Urothelium cell line (cell line): ENCODE measurements around the gene SLC2A4RG.
A peak's percentile ranks its signal among the peaks of the same experiment; 100 is the strongest.

ENCODE experiments used
- DNase-seq: peaks from one replicate; pipeline ENCODE4 v3.0.0; 2011; ENCODE audit warnings: low spot score, mixed read lengths
- FAIRE-seq: peaks from 2 replicates; lab custom pipeline; 2011; peaks lifted over from hg19 to GRCh38; lab: Jason Lieb, UNC

Gene SLC2A4RG

DNA sequence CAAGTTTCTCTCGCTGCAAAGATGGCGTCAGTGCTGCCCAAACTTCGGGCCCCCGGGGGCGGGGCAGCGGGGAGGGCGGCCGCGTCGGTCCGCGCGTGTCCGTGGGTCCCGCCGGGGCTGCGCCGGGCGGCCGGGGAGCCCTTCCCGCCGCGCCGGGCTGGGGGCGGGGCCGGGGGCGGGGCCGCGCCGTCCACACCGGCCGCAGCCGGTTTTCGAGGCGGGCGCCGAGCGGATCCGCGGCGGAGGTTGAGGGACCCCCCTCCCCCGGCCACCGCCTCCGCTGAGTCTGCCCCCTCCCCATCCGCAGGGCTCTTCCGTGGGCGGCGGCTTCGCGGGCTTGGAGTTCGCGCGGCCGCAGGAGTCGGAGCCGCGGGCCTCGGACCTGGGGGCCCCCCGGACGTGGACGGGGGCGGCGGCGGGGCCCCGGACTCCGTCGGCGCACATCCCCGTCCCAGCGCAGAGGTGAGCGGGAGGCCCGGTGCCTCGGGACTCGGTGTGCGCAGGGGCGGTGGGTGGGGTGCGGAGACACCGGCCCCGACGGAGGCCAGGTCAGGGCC lies 572 bp downstream of the SLC2A4RG start:
- DNase-seq (peak; percentile 74), FAIRE-seq (no peak)

DNA sequence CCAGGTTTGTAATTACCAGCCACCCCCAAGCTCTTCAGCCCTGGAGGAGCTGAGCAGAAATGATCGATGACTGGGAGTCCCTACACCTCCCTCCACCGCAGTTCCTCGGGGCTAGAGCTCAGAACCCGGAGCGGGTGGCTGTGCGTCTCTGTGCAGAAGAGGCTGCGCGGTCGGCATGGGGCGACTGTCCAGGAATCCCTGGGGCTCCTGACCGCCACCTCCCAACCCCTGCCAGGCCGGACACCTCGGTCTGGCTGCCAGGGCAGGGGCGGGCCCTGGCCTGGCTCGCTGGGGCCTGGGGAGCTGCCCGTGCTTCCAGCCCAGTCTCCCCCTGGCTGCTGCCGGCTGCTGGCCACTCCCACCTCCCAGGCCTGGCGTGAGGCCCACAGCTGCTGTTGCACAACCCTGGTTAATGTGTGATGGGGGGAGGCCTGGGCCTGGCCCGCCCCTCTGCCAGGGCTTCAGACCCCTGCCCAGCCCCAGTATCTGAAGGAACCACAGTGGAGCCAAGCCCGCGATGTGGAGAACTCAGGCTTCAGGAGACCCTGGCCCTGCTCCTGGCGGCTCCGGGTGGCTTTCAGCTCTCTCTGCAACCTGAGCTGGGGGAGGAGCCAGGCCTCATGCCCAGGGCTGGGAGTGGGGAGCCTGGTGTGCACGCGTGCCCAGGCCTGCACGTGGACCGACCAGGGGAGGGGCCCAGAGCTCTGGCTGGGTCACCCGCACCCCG lies 1.2 kb downstream of the SLC2A4RG start:
- no peak for FAIRE-seq

DNA sequence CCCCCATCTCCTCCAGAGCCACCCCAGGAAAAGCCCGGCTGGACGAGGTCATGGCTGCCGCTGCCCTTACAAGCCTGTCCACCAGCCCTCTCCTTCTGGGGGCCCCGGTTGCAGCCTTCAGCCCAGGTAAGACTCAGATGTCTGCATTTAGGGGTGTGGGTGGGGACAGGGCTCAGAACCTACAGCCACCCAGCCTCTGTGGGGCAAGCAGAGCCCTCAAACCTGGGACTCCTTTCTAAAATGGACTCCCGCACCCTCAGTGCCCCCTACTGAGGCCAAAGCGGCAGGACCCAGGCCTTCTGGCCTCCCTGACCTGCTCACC lies 1.7 kb downstream of the SLC2A4RG start:
- FAIRE-seq, result no peak
- no peak for DNase-seq

More for the DNA sequence above, 1.2 kb downstream of the SLC2A4RG start:
- peak; percentile 89 for DNase-seq

DNA sequence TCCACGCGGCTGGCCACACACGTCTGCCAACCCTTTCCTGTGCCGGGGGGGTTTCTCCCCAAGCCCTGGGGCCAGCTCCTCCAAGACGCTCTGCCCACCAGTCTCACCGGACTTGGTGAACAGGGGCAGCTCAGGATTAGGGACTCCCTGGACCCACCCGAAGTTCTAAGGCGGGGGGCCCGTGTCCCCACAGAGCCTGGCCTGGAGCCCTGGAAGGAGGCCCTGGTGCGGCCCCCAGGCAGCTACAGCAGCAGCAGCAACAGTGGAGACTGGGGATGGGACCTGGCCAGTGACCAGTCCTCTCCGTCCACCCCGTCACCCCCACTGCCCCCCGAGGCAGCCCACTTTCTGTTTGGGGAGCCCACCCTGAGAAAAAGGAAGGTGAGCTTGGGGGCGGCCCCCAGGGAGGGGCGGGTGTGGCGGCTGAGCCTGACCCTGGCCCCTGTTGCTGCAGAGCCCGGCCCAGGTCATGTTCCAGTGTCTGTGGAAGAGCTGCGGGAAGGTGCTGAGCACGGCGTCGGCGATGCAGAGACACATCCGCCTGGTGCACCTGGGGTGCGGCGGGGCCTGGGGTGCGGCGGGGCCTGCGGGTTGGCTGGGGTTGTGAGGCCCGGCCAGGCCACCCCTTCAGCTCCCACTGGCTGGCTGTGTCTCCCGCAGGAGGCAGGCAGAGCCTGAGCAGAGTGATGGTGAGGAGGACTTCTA lies 2.3 kb downstream of the SLC2A4RG start:
- no peak for DNase-seq
- FAIRE-seq, result no peak

DNA sequence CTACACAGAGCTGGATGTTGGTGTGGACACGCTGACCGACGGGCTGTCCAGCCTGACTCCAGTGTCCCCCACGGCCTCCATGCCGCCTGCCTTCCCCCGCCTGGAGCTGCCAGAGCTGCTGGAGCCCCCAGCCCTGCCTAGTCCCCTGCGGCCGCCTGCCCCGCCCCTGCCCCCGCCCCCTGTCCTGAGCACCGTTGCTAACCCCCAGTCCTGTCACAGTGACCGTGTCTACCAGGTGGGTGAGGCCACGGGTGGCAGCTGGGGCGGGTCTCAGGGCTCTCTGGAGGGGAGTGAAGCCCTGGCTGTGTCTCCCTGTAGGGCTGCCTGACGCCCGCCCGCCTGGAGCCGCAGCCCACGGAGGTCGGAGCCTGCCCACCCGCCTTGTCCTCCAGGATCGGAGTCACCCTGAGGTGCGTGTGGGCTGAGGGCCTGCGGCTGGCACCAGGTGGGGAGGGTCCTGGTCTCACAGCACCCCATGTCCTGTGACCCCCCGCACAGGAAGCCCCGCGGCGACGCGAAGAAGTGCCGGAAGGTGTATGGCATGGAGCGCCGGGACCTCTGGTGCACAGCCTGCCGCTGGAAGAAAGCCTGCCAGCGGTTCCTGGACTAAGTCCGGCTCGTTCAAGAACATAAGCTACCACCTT lies 2.9 kb downstream of the SLC2A4RG start:
- no peak for FAIRE-seq

DNA sequence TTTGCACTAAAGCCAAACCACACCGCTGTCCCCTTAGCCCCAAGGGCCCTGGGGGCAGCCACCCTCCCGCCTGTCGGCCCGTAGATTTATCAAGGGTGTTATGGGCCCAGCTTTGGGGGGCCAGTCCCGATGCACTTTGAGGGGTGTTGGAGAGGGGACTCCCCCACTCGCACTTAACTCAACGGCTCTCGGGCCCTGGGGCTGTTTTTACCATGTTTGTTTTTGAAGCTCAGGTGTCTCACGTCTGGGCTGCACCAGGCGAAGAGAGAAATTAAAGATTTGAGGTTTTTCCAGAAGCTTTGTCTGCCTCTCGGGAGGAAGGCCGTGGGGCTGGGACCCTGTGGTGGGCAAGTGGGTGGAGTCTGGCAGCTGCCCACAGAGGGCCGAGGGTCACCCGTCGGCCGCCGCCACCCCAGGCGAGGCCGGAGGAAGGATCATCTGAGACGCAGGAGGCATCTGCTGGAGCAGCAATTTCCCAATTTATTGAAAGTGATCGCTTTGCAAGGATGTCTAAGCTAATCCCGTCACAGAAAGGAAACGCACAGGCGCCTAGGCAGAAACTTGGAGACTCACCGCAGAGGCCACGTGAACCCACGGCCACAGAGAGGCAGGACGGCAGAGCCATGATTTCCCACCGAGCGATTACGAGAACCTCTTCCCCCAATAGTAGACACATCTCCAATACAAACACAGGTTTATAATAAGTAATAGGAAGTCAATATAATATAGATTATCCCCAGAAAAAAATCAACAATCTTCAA lies 3.8 kb downstream of the SLC2A4RG start:
- DNase-seq, result no peak
- no peak for FAIRE-seq

More for the DNA sequence above, 2.9 kb downstream of the SLC2A4RG start:
- DNase-seq, result no peak

DNA sequence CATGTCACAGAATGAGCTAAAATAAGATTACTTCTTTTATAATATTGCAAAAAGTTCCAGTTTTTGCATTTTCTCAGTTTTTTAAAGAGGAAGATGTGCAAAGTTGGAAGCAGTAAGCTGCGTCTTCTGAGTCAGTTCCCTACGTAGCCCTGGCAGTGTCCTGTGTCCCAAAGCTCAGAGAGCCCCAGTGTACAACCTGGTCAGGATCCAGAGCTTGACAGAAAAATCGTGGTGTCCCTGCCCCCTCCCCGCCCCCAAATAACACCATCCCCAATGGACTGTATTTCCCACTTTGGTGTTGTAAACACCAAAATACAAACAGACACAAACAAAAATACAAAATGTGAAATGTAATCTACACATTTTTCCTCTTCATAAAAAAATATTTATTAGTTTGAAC lies 4.6 kb downstream of the SLC2A4RG start:
- no peak for FAIRE-seq

DNA sequence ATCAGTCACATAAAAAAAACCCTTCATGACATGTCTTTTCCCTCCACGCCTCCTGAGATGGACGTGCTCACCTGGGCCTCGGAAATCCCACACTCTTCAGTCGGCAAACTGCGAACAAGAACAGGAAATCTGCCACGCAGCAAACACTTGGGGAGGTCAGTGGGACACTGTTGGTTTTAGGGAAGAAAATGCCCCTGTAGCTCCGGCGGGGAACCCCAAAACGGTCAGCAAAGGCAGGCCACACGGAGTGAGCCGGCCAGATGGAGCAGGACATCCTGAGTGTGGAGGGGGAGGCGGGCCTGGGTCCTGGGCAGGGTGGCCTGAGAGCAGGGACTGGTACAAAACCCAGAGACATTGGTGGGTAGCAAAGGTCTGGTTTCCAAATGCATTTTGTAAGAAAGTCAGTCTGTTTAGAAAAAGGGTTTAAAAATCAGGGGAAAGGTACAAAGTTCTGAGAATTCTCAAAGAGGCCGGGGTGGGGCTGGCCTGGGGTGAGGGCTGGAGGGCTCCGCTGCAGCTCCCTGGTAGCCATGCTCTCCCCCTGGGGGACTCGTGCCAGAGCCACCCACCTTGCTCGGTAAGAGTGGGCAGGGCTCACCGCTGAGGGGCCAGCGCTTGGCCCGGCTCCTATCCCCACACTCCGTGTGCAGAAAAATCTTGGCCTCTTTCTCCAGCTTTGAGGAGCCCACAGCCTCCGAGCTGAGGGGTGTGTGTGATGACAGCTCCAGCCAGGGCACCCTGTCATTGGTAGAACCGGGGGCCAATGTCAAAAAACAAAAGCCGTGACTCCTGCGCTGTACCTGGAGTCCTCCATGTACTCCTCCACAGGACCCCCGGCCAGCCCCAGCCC lies 5.2 kb downstream of the SLC2A4RG start:
- no peak for DNase-seq
- FAIRE-seq, result no peak

More for the DNA sequence above, 4.6 kb downstream of the SLC2A4RG start:
- DNase-seq, result no peak

DNA sequence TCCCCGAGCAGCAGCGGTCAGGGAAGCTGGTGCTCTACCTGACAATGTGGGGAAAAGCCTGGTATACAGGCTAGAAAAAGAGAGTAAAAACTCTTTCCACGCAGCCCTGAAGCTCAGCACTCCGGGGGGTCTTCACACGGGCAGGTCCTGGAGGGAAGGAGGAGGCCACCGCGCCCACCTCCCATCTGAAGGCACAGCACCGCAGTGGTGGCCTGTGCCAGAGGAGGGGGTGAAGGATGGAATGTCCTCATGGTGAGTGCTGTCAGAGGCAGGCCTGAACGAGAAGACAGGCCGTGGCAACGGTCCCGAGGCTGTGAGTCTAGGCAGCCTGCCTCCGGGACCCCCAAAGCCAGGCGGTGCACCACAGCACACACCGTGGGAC lies 5.8 kb downstream of the SLC2A4RG start:
- DNase-seq (no peak), FAIRE-seq (no peak)

DNA sequence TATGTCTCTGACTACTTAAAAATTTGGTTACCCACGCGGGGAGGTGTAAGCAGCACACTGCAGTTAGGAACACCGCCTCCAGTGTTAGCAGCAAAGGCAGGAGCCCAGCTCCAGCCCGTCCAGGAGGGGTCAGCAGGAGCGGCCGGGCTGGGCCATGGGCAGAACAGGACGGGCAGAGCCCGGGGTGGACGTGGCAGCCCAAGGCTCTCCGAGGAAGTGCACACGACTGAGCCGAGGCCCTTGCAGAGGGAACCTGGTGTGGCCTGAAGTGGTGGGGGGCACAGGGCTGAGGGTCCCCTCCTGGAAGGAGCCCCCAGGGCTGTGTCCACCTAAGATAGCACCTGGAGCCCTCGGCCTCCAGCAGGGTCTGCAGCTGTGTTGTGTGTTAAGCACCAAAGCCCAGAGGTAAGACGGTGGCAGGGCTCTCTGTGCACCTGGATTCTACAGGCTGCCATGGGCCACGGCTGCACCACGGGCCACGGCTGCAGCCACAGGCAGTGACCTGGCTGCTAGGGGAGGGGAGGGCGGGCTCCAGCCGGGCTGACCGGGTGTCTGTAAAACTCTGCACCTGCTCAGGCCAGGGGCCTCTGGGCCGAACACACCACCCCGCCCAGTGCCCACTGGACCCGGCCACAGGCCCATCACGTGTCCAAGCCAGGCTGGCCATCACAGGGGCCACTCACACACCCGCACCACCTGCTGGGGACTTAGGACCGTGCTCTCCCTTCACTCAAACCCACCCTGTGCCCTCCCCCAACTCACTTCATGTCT lies 6.6 kb downstream of the SLC2A4RG start:
- DNase-seq, result no peak
- FAIRE-seq, result no peak

DNA sequence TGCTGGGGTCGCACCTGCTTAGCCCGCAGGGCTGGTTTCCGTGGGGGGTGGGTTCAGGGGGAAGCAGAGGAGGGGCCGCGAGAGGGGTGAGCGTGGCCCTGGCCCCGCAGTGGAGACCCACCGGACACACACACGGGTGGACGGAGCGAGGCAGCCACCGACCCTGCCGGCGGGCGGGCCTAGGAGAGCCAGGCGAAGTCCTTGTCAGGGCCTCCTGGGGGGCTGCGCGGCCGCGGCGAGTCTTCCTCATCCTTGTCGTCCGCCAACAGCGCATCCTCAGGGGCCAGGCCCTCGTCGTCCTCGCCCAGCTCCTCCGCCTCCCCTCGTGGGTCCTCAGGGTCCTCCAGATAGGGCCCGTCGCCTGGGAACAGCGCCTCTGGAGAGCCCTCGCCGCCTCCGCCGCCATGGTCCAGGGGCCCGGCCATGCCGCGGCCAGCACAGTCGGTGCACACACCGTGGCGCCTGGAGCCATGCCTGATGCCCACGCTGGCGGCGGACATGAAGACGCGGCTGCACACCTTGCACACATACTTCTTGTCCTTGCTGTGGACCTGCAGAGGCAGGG lies 7.3 kb downstream of the SLC2A4RG start:
- FAIRE-seq, result no peak

DNA sequence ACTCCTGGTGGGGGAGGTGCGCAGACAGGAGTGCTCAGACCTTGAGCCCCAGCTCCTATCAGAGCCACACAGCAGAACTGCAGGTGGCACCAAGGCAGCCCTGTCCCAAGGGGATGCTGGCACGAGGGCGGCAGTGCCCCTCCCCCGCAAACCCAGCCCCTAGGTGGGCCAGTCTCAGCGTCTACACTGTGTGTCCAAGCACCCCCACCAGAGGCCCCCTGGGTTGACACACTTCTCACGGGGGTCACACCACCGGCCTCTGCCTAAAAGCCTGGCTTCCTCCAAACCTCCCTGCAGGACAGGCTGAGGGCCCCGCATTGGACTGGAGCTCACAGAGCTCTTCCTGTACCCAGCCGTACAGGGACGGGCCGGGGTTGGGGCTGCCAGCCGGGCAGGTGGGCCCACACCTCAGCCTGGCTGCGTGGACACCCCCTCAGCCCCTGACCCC lies 8.1 kb downstream of the SLC2A4RG start:
- DNase-seq (no peak), FAIRE-seq (no peak)

More for the DNA sequence above, 7.3 kb downstream of the SLC2A4RG start:
- DNase-seq, result no peak

DNA sequence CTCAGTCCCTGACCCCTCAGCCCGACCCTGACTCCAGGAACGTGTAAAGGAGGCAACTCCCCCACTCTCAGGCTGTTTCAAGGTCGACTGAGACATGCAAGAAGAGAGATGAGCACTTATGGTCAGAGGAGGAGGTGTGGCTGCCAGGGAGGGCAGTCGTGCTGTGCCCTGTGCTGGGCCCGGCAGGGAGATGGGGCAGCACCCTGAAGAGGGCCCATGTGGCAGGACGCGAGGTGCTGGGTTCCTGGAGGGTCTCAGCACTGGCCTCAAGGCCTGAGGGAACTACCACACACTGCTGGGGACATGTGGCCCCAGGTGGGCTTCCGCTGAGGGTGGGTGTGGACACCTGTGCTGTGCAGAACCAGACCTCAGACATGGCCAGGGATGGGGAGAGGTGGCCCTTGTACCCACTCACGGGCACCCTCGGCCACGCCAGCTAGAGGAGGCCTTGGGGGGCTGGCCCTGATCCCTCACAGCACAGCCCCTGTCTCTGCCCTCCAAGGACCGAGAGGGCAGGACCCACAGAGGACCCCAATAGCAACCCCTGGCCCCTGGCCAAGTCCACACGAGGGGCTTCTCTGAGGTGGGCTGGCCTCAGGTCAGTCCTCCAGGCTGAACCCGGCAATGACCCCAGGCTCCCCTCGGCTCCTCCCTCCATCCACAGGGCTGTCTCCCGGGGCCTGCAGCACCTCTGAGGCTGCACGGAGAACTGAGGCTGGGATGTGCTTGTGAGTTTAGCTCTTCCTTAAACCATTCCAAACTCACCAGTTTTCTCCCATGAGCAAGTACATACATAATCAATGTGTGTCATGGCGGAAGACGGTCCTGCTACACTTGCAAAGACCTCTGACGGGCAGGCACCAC lies 8.7 kb downstream of the SLC2A4RG start:
- no peak for DNase-seq
- no peak for FAIRE-seq

DNA sequence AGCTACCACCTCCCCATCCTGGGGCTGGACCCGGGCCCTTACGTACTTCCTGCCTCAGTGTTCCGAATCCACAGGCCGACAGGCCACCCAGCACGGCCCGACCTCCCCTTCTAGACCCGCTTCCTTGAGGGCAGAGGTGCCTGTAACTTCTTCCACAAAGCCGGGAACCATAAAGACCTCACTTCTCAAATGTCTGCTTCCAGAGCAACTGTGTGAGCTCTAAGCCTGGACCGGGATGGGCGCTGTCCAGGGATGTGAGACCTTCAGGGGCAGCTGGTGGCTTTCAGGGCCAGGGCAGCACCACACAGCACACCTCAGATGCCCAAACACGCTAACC lies 9.3 kb downstream of the SLC2A4RG start:
- DNase-seq (no peak), FAIRE-seq (no peak)

DNA sequence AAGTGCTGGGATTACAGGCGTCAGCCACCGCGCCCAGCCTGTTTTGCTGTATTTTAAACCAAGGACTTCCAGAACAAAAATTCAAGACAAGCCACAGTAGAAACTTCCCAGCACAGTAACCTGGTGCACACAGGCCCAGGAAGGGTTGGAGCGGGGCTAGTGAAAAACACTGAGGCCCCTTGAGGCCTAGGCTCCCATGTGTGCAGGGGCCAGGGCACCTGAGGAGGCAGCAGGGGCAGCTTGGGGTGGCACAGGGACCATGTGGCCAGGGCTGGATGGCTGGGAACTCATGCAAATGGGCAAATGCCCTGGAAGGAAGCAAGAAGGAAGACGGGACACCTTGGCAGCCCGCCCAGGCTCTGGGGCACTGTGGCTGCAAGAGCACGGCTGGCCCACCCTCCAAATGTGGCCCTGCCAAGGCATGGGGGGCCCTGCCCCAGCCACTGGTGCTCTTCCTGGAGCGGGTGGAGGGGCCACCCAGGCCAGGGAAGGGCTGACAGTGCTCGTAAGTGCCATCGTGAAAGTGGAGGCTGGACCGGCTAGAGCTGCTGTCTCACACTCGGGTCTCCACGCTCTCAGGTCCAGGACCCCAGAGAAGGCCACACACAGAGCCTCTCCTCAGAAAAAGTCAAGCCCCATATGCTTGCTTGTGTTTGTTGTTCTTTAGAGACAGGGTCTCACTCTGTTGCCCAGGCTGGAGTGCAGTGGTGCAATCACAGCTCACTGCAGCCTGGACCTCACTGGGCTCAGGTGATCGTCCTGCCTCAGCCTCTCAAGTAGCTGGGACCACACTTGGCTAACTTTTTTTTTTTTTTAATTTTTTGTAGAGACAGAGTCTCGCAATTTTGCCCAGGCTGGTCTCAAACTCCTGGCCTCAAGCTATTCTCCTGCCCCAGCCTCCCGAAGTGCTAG lies 10.3 kb downstream of the SLC2A4RG start:
- no peak for DNase-seq
- FAIRE-seq, result no peak

DNA sequence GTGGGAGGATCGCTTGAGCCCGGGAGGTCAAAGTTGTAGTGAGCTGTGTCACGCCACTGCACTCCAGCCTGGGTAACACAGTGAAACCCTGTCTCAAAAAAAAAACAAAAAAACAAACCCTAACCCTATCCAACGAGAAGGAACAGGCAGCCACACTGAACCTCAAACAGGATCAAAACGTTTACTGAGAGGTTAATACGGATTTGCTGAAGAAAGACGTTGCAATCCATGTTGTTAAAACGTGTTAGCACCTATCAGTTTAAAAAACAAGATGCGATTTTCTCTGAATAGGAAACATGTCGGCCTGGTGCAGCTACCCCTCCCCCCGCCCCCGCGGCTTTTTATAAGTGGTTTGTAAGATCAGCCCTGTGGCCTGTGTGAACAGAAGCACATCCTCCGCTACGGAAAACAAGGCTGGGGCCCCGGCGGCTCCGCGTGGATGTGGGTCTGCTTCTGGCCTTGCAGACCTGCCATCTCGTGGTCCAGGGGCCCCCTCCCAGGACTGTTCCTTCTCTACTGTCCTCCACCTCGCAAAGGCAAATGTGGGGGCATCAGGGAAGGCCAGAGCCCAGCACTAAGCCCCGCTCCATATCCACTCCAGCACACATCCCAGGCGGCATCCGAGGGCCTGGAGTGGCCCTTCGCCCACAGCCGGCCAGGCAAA lies 11.4 kb downstream of the SLC2A4RG start:
- FAIRE-seq, result no peak
- DNase-seq, result no peak
